Stimulated activated CD8-positive, alpha-beta memory T cell treated with anti-CD3 and anti-CD28 coated beads, Interleukin-7, amount 100 ng/mL, for 24 hours (primary cell): ENCODE data around the gene TBC1D2B.
"Not testable (repeated sequence)": the region's sequence is repeated elsewhere in the genome, so short reads cannot be mapped to it uniquely, and the experiment has no call there.

Source experiments
- DNase-seq: peaks from one replicate; pipeline ENCODE4 v3.0.0-alpha.2; 2020; ENCODE audit warnings: low read depth

TBC1D2B gene

GRCh38 chr15:77986891-77987764 is 90.4 kb downstream of the TBC1D2B start:
- DNase-seq = no peak

GRCh38 chr15:77985931-77986480 is 91.5 kb downstream of the TBC1D2B start:
- DNase-seq = no peak

GRCh38 chr15:77985031-77985930 is 92.2 kb downstream of the TBC1D2B start:
- no peak for DNase-seq

- no peak for DNase-seq
Measured at GRCh38 chr15:77984446-77984861, 93.1 kb downstream of the TBC1D2B start.

- DNase-seq = no peak
Measured at GRCh38 chr15:77983708-77984445, 93.6 kb downstream of the TBC1D2B start.

GRCh38 chr15:77983091-77983707 is 94.3 kb downstream of the TBC1D2B start:
- no peak for DNase-seq

GRCh38 chr15:77982127-77982490 is 95.4 kb downstream of the TBC1D2B start:
- DNase-seq = no peak

- DNase-seq = no peak
Measured at GRCh38 chr15:77981281-77982126, 96.0 kb downstream of the TBC1D2B start.

GRCh38 chr15:77980674-77981073 is 96.8 kb downstream of the TBC1D2B start:
- not testable (repeated sequence) for DNase-seq

- DNase-seq = no peak
Measured at GRCh38 chr15:77980098-77980497, 97.4 kb downstream of the TBC1D2B start.

GRCh38 chr15:77979157-77979556 is 98.4 kb downstream of the TBC1D2B start:
- not testable (repeated sequence) for DNase-seq

- DNase-seq = not testable (repeated sequence)
Measured at GRCh38 chr15:77978759-77979145, 98.8 kb downstream of the TBC1D2B start.

- DNase-seq = not testable (repeated sequence)
Measured at GRCh38 chr15:77977903-77978758, 99.4 kb downstream of the TBC1D2B start.

- DNase-seq = not testable (repeated sequence)
Measured at GRCh38 chr15:77976760-77977525, 100.6 kb downstream of the TBC1D2B start.

- not testable (repeated sequence) for DNase-seq
Measured at GRCh38 chr15:77976095-77976450, 101.4 kb downstream of the TBC1D2B start.

- DNase-seq = no peak
Measured at GRCh38 chr15:77975332-77976094, 102.0 kb downstream of the TBC1D2B start.

GRCh38 chr15:77974416-77975331 is 102.8 kb downstream of the TBC1D2B start:
- no peak for DNase-seq
